Smooth muscle cell (in vitro differentiated cells): ENCODE results near the gene CFAP46. TPM values are rescaled to one million over a fixed set of nuclear protein-coding genes. Genes with fewer than 3 reads are reported as not detected.

ENCODE experiments used
- DNase-seq: peaks from one replicate; lab custom pipeline; 2025; ENCODE audit not compliant: unreplicated experiment; lab: John Stamatoyannopoulos, UW
- H2AFZ ChIP-seq: fragments of 200-600 bp; sonication (generic); 2 replicates; pipeline ENCODE4 v1.6.0; 2016; ENCODE audit warnings: antibody characterized with exemption, low read depth, mild to moderate bottlenecking
- H3F3A ChIP-seq: fragments of 200-600 bp; sonication (generic); 2 replicates; pipeline ENCODE4 v1.6.0; 2017; ENCODE audit warnings: antibody characterized with exemption, low read depth
- H3K27ac ChIP-seq: fragments of 200-600 bp; sonication (generic); 2 replicates; pipeline ENCODE4 v1.5.1; 2016; ENCODE audit warnings: low read depth, mild to moderate bottlenecking
- H3K27me3 ChIP-seq: fragments of 200-600 bp; sonication (generic); 2 replicates; pipeline ENCODE4 v1.6.1; 2016; ENCODE audit warnings: low read depth, mild to moderate bottlenecking
- H3K36me3 ChIP-seq: fragments of 200-600 bp; sonication (generic); 2 replicates; pipeline ENCODE4 v1.5.1; 2016; ENCODE audit warnings: low read depth
- H3K4me1 ChIP-seq: fragments of 200-600 bp; sonication (generic); 2 replicates; pipeline ENCODE4 v1.5.1; 2016; ENCODE audit warnings: low read depth
- H3K4me2 ChIP-seq: fragments of 200-600 bp; sonication (generic); 2 replicates; pipeline ENCODE4 v1.6.0; 2016; ENCODE audit warnings: mild to moderate bottlenecking
- H3K4me3 ChIP-seq: fragments of 200-600 bp; sonication (generic); 2 replicates; pipeline ENCODE4 v1.5.1; 2016; ENCODE audit warnings: mild to moderate bottlenecking
- H3K79me2 ChIP-seq: fragments of 200-600 bp; sonication (generic); 2 replicates; pipeline ENCODE4 v1.6.0; 2016; ENCODE audit warnings: low read depth, mild to moderate bottlenecking
- H3K9ac ChIP-seq: fragments of 200-600 bp; sonication (generic); 2 replicates; pipeline ENCODE4 v1.6.0; 2016; ENCODE audit warnings: low read depth
- H3K9me3 ChIP-seq: fragments of 200-600 bp; sonication (generic); replicated peaks from 2 replicates; pipeline ENCODE4 v1.5.1; 2016; ENCODE audit warnings: low read depth
- H4K20me1 ChIP-seq: fragments of 200-600 bp; sonication (generic); 2 replicates; pipeline ENCODE4 v1.6.0; 2016; ENCODE audit warnings: low read depth
- CTCF ChIP-seq: fragments of 200-600 bp; sonication (generic); IDR thresholded peaks from 2 replicates; pipeline ENCODE4 v1.5.1; 2017; ENCODE audit warnings: borderline replicate concordance, mild to moderate bottlenecking, antibody characterized with exemption; ENCODE audit not compliant: insufficient read depth, poor library complexity, severe bottlenecking
- WGBS: methylation state at CpG from one replicate; pipeline ENCODE4 v1.1.7; 2016; ENCODE audit warnings: low lambda C conversion rate; 5-methylcytosine and 5-hydroxymethylcytosine counted together
- polyA plus RNA-seq: library from polyadenylated mRNA; unstranded; fragments of >200 nt; fragmentation: Nextera tagmentation; extraction: Ambion mirVana; gene quantifications from 2 replicates; pipeline ENCODE4 v1.2.1, GENCODE V29; 2016
- total RNA-seq: library from RNA; depleted of rRNA; stranded (reverse); fragments of >200 nt; gene quantifications from 2 replicates; pipeline ENCODE4 v1.2.3, GENCODE V29; 2014

CFAP46 gene
- total and polyA plus RNA-seq, 2 experiments from 2014 or later = 1.1 to 2.0 TPM

- DNase-seq = no peak
- 70% methylated on average over 11 of the region's 11 CpGs for WGBS
- no peaks in the 10 kb centered on the region for H3K27me3 ChIP-seq
- no peak for TF ChIP-seq CTCF
- H3K4me2 ChIP-seq = peak overlapping the region; percentile 91
- no peaks in the 10 kb centered on the region for H3K79me2 ChIP-seq
- H3K4me1 ChIP-seq = no peaks in the 10 kb centered on the region
- H2AFZ ChIP-seq = peak overlapping the region; percentile 83
- no peak overlapping the region for H3K9ac ChIP-seq
- no peaks in the 10 kb centered on the region for H3F3A ChIP-seq
- H4K20me1 ChIP-seq = no peaks in the 10 kb centered on the region
- no peak overlapping the region for H3K27ac ChIP-seq
- H3K36me3 ChIP-seq = no peaks in the 10 kb centered on the region
- no peaks in the 10 kb centered on the region for H3K9me3 ChIP-seq
- H3K4me3 ChIP-seq = peak overlapping the region; percentile 63
These were observed 20.5 kb upstream of the CFAP46 start for GRCh38 chr10:132962623-132963429.

GRCh38 chr10:132961787-132962622 lies 19.6 kb upstream of the CFAP46 start:
- DNase-seq = peak; percentile 22
- WGBS = 26% methylated on average over 40 of the region's 41 CpGs
- no peaks in the 10 kb centered on the region for H3K9me3 ChIP-seq
- H3K27me3 ChIP-seq = no peaks in the 10 kb centered on the region
- no peaks in the 10 kb centered on the region for H3K4me1 ChIP-seq
- H3K27ac ChIP-seq = no peak overlapping the region
- H3K4me3 ChIP-seq = peak overlapping the region; percentile 63
- no peak for TF ChIP-seq CTCF
- no peaks in the 10 kb centered on the region for H3K79me2 ChIP-seq
- H3F3A ChIP-seq = no peaks in the 10 kb centered on the region
- H3K9ac ChIP-seq = no peak overlapping the region
- no peaks in the 10 kb centered on the region for H4K20me1 ChIP-seq
- peak overlapping the region; percentile 83 for H2AFZ ChIP-seq
- H3K4me2 ChIP-seq = peak overlapping the region; percentile 91
- no peaks in the 10 kb centered on the region for H3K36me3 ChIP-seq

- H3K9me3 ChIP-seq = no peaks in the 10 kb centered on the region
- H3K4me1 ChIP-seq = no peaks in the 10 kb centered on the region
- H2AFZ ChIP-seq = no peak overlapping the region
- no peak for DNase-seq
- no peak for TF ChIP-seq CTCF
- H3K4me3 ChIP-seq = no peak overlapping the region
- H4K20me1 ChIP-seq = no peaks in the 10 kb centered on the region
- no peaks in the 10 kb centered on the region for H3F3A ChIP-seq
- H3K27ac ChIP-seq = no peak overlapping the region
- 90% methylated on average over 6 of the region's 8 CpGs for WGBS
- no peaks in the 10 kb centered on the region for H3K36me3 ChIP-seq
- no peaks in the 10 kb centered on the region for H3K27me3 ChIP-seq
- H3K4me2 ChIP-seq = no peak overlapping the region
- no peak overlapping the region for H3K9ac ChIP-seq
- H3K79me2 ChIP-seq = no peaks in the 10 kb centered on the region
These were observed 19.0 kb upstream of the CFAP46 start for GRCh38 chr10:132961420-132961786.
